GM19351 (cell line): ENCODE results near the gene CTBP2.
A peak's percentile ranks its signal among the peaks of the same experiment; 100 is the strongest.

Source experiments
- ATAC-seq: cut with Tn5 transposase; IDR thresholded peaks from one replicate; pipeline ENCODE4 v1.9.1; 2021; ENCODE audit warnings: mild to moderate bottlenecking, moderate library complexity; ENCODE audit not compliant: unreplicated experiment

CTBP2 gene

GRCh38 chr10:125054669-125055268, 105.6 kb downstream of the CTBP2 start:
- no peak for ATAC-seq

- ATAC-seq = no peak
Measured at GRCh38 chr10:125054216-125054615, 106.1 kb downstream of the CTBP2 start.

- ATAC-seq = no peak
Measured at GRCh38 chr10:125052146-125052545, 108.2 kb downstream of the CTBP2 start.

GRCh38 chr10:125050383-125050782, 110.0 kb downstream of the CTBP2 start:
- ATAC-seq = no peak

- no peak for ATAC-seq
Measured at GRCh38 chr10:125049216-125049881, 111.0 kb downstream of the CTBP2 start.

GRCh38 chr10:125048094-125048864, 112.1 kb downstream of the CTBP2 start:
- peak; percentile 96 for ATAC-seq

- ATAC-seq = no peak
Measured at GRCh38 chr10:125043841-125044658, 116.3 kb downstream of the CTBP2 start.

GRCh38 chr10:125041856-125042506, 118.4 kb downstream of the CTBP2 start:
- no peak for ATAC-seq

- ATAC-seq = no peak
Measured at GRCh38 chr10:125039354-125039769, 121.0 kb downstream of the CTBP2 start.

- ATAC-seq = no peak
Measured at GRCh38 chr10:125038637-125039036, 121.7 kb downstream of the CTBP2 start.

GRCh38 chr10:125037145-125037877, 123.1 kb downstream of the CTBP2 start:
- no peak for ATAC-seq

GRCh38 chr10:125035588-125036295, 124.6 kb downstream of the CTBP2 start:
- no peak for ATAC-seq

- ATAC-seq = no peak
Measured at GRCh38 chr10:125035136-125035535, 125.2 kb downstream of the CTBP2 start.

GRCh38 chr10:125034675-125035074, 125.7 kb downstream of the CTBP2 start:
- no peak for ATAC-seq

- ATAC-seq = no peak
Measured at GRCh38 chr10:125033146-125033924, 127.0 kb downstream of the CTBP2 start.

- ATAC-seq = no peak
Measured at GRCh38 chr10:125032474-125033020, 127.8 kb downstream of the CTBP2 start.

GRCh38 chr10:125030567-125031197, 129.7 kb downstream of the CTBP2 start:
- no peak for ATAC-seq
